SH-SY5Y (cell line): ENCODE results near the gene RCAN2.

ENCODE experiments used
- GATA2 ChIP-seq: IDR thresholded peaks from 2 replicates; pipeline ENCODE4 v1.6.1; 2011; ENCODE audit warnings: mild to moderate bottlenecking, low read depth, low read length
- GATA3 ChIP-seq: IDR thresholded peaks from 2 replicates; pipeline ENCODE4 v1.6.1; 2011; ENCODE audit warnings: low read depth, mild to moderate bottlenecking, low read length, moderate library complexity

GRCh38 chr6:46412662-46413061 lies 78.6 kb downstream of the RCAN2 start:
- TF ChIP-seq GATA3 (no peak), GATA2 (no peak)
